Activated T-cell treated with anti-CD3 and anti-CD28 coated beads, Interleukin-2, amount 50 U/mL, for 4 hours (primary cell): ENCODE data around the gene CDH15. TPM values are rescaled to one million over a fixed set of nuclear protein-coding genes. Genes with fewer than 3 reads are reported as not detected.
A peak's percentile ranks its signal among the peaks of the same experiment; 100 is the strongest.
"Not testable (repeated sequence)": the region's sequence is repeated elsewhere in the genome, so short reads cannot be mapped to it uniquely, and the experiment has no call there.

Experiments used
- ATAC-seq, 2 donors: fragments of 200-7000 bp; cut with Tn5 transposase; one replicate each; pipeline ENCODE4 v1.10.0; 2021
- DNase-seq: peaks from one replicate; pipeline ENCODE4 v3.0.0-alpha.2; 2020
- H3K27me3 Mint-ChIP-seq: one replicate; pipeline ENCODE4 v1.8.0; 2021; ENCODE audit warnings: low read depth, mixed read lengths
- H3K36me3 Mint-ChIP-seq: one replicate; pipeline ENCODE4 v1.8.0; 2022; ENCODE audit warnings: mixed read lengths; ENCODE audit not compliant: insufficient read depth
- H3K4me1 Mint-ChIP-seq: one replicate; pipeline ENCODE4 v1.8.0; 2021; ENCODE audit warnings: low read depth, mixed read lengths
- H3K4me3 Mint-ChIP-seq: one replicate; pipeline ENCODE4 v1.8.0; 2021; ENCODE audit warnings: mild to moderate bottlenecking, moderate library complexity, mixed read lengths
- H3K9me3 Mint-ChIP-seq: one replicate; pipeline ENCODE4 v1.8.0; 2021; ENCODE audit warnings: mixed read lengths
- total RNA-seq, 3 donors: library from RNA; stranded (reverse); gene quantifications; one replicate each; pipeline ENCODE4 v1.2.1, GENCODE V29; 2021

Gene CDH15
- total RNA-seq, 3 donors from 2014 or later: not detected

DNA sequence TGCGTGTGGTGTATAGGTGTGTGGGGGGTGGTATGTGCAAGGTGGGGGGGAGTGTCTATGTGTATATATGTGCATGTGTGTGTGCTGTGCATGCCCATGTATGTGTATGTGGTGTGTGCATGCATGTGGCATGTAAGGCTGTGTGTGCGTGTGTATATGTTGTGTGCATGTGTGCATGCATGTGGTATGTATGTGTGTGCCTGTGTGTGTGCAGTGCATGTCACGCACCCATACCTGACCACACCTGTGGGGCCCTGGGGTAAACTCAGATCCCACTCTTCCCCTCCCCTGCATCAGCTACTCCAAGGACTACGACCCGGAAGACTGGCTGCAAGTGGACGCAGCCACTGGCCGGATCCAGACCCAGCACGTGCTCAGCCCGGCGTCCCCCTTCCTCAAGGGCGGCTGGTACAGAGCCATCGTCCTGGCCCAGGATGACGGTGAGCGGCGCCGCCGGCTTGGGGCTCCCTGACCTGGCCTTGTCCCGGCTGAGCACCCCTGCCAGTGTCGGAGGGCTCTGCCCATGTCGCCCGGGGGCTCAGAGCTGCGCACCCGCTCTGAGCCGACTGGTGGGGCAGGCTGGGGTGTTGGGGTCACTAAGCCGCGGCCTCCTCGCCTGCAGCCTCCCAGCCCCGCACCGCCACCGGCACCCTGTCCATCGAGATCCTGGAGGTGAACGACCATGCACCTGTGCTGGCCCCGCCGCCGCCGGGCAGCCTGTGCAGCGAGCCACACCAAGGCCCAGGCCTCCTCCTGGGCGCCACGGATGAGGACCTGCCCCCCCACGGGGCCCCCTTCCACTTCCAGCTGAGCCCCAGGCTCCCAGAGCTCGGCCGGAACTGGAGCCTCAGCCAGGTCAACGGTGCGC lies 19.7 kb downstream of the CDH15 start:
- Mint-ChIP-seq H3K9me3 (no peaks in the 10 kb centered on the region), H3K27me3 (no peaks in the 10 kb centered on the region), H3K4me1 (no peaks in the 10 kb centered on the region), H3K36me3 (no peaks in the 10 kb centered on the region), H3K4me3 (no peak overlapping the region)
- ATAC-seq (no peak), DNase-seq (no peak)

DNA sequence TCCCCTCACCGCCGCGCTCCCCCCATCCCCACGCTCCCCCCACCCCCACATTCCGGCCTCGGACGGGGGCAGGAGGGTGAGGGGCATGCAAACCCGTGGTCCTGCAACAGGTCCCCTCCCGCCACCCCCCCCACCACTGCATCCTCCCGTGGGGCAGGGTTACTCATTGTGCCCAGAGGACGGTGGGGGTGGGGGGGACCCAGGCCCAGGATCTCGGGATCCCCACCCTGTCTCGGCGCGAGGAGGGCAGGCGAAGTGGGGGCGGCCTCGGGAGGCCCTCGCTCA lies 20.3 kb downstream of the CDH15 start:
- no peaks in the 10 kb centered on the region for H3K4me1 Mint-ChIP-seq
- ATAC-seq (no peak), DNase-seq (no peak)
- H3K9me3 Mint-ChIP-seq: no peaks in the 10 kb centered on the region
- H3K4me3 Mint-ChIP-seq: no peak overlapping the region
- H3K36me3 Mint-ChIP-seq: no peaks in the 10 kb centered on the region
- no peaks in the 10 kb centered on the region for H3K27me3 Mint-ChIP-seq

DNA sequence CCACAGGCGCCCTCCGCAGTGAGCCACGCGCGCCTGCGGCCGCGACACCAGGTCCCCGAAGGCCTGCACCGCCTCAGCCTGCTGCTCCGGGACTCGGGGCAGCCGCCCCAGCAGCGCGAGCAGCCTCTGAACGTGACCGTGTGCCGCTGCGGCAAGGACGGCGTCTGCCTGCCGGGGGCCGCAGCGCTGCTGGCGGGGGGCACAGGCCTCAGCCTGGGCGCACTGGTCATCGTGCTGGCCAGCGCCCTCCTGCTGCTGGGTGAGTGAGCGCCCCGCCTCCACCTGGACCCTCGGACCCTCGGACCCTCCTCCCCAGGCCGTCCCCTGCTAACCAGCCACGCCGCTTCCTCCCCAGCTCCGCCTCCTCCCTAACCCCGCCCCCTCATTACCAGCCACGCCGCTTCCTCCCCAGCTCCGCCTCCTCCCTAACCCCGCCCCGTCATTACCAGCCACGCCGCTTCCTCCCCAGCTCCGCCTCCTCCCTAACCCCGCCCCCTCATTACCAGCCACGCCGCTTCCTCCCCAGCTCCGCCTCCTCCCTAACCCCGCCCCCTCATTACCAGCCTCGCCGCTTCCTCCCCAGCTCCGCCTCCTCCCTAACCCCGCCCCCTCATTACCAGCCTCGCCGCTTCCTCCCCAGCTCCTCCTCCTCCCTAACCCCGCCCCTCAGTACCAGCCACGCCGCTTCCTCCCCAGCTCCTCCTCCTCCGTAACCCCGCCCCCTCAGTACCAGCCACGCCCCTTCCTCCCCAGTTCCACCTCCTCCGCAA lies 20.8 kb downstream of the CDH15 start:
- not testable (repeated sequence) for H3K4me3 Mint-ChIP-seq, H3K36me3 Mint-ChIP-seq, H3K27me3 Mint-ChIP-seq, H3K9me3 Mint-ChIP-seq, H3K4me1 Mint-ChIP-seq
- peak; percentile 44 for ATAC-seq
- peak; percentile 81 for DNase-seq

DNA sequence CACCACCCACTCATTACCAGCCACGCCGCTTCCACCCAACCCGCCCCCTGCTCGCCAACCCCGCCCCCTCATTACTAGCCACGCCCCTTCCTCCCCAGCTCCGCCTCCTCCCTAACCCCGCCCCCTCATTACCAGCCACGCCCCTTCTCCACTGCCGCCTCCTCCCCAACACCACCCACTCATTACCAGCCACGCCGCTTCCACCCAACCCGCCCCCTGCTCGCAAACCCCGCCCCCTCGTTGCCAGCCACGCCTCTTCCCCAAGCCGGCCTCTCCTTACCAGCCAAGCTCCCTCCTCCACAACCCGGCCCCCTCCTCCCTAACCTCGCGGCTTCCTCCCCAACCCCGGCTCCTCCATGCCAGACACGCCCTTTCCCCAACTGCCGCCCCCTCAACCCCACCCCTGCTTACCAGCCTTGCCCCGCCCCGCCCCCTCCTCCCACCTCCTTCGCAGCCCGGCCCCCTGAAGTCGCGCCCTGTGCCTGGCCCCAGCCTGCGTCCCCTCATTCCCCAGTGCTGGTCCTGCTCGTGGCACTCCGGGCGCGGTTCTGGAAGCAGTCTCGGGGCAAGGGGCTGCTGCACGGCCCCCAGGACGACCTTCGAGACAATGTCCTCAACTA lies 21.5 kb downstream of the CDH15 start:
- no peaks in the 10 kb centered on the region for H3K9me3 Mint-ChIP-seq
- H3K4me3 Mint-ChIP-seq: no peak overlapping the region
- ATAC-seq: peak; percentile 52 to 63
- DNase-seq: no peak
- peaks cover 3% of the 10 kb centered on the region for H3K27me3 Mint-ChIP-seq
- no peaks in the 10 kb centered on the region for H3K4me1 Mint-ChIP-seq
- H3K36me3 Mint-ChIP-seq: no peaks in the 10 kb centered on the region

DNA sequence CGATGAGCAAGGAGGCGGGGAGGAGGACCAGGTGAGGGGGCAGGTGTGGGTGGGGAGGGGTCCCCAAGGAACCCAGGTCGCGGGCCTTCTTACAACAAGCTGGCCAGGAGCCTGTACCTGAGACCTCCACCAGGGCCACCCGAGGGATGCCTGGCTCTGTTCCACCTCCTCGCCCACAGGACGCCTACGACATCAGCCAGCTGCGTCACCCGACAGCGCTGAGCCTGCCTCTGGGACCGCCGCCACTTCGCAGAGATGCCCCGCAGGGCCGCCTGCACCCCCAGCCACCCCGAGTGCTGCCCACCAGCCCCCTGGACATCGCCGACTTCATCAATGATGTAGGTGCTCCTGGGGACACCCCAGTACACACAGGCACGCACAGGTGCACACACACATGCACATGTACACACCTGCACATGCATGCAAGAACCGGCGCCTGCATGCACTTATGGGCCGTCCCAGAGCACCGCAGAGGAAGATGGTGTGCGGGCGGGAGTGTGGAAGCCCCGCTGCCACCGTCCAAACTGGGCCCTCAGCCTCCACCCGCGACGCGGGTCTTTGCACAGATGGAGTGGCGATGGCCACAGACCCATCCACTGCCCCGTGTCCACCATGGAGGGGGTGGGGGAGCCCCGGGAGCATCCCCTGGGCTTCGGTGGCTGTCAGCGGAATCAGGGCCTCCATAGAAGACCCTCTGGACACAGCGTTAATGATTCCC lies 22.2 kb downstream of the CDH15 start:
- ATAC-seq (no peak), DNase-seq (peak; percentile 7)
- Mint-ChIP-seq H3K4me3 (no peak overlapping the region), H3K9me3 (no peaks in the 10 kb centered on the region), H3K27me3 (peaks cover 6% of the 10 kb centered on the region), H3K4me1 (no peaks in the 10 kb centered on the region), H3K36me3 (no peaks in the 10 kb centered on the region)

DNA sequence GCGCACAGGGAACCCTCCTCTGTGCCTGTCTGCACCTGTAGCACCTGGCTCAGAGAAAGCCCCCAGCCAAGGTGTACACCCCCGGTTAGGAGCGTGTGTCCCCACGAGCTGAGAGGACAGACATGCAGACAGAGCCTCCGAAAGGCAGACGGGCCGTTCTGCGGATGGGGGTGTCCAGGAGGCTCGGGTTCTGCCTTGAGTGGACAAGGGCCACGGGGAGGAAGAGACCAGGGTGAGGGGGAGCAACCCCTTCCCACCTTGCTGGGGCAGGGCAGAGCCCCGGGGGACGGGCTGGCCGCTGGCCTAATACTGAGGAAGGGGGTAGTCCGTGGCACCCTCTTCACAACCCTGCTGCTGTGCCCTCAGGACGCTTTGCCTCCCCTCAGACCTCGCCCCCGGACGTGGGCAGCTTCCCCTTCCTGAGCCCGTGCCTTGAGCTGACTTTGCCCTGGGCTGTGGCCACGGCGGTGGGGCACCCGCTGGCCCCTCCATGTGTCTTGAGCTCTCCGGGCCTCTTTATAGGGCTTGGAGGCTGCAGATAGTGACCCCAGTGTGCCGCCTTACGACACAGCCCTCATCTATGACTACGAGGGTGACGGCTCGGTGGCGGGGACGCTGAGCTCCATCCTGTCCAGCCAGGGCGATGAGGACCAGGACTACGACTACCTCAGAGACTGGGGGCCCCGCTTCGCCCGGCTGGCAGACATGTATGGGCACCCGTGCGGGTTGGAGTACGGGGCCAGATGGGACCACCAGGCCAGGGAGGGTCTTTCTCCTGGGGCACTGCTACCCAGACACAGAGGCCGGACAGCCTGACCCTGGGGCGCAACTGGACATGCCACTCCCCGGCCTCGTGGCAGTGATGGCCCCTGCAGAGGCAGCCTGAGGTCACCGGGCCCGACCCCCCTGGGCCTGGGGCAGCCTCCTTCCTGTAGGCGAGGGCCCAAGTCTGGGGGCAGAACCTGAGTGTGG lies 23.1 kb downstream of the CDH15 start:
- H3K4me3 Mint-ChIP-seq: no peak overlapping the region
- no peaks in the 10 kb centered on the region for H3K4me1 Mint-ChIP-seq
- H3K27me3 Mint-ChIP-seq: peaks cover 11% of the 10 kb centered on the region

DNA sequence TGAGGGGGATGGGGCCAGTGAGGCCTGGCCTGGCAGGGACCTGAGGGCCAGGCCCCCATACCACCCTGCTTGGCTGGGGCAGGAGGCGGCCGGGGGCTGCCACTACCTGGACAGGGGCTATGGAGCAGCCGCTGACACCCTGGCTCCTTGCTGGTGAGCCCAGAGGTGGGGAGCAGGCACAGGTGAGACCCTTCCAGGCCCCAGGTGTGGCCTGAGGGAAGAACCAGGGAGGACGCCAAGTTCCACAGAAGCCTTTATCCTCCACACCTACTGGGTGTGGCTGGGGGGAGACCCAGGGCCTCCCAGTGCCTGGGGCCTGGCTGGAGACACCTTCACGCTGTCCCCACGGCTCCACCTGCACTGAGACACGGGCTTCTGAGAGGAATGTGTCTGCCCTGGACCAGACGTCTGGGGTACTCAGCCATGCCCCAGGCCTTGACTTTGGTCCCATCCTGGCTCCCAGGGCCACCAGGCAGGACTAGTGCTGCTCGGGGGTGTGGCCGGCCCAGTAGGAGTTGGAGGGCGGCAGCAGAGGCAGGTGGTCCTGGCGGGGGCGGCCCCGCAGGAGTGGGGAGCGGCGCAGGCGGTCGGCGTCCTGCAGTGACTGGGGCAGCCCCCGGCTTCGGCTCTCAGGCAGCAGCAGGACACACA lies 24.1 kb downstream of the CDH15 start:
- ATAC-seq (no peak), DNase-seq (no peak)
- no peaks in the 10 kb centered on the region for H3K9me3 Mint-ChIP-seq
- H3K4me1 Mint-ChIP-seq: peaks cover 5% of the 10 kb centered on the region
- no peak overlapping the region for H3K4me3 Mint-ChIP-seq
- H3K36me3 Mint-ChIP-seq: no peaks in the 10 kb centered on the region
- H3K27me3 Mint-ChIP-seq: peaks cover 21% of the 10 kb centered on the region

More for the DNA sequence above, 23.1 kb downstream of the CDH15 start:
- Mint-ChIP-seq H3K9me3 (no peaks in the 10 kb centered on the region), H3K36me3 (no peaks in the 10 kb centered on the region)
- no peak for DNase-seq
- no peak for ATAC-seq

DNA sequence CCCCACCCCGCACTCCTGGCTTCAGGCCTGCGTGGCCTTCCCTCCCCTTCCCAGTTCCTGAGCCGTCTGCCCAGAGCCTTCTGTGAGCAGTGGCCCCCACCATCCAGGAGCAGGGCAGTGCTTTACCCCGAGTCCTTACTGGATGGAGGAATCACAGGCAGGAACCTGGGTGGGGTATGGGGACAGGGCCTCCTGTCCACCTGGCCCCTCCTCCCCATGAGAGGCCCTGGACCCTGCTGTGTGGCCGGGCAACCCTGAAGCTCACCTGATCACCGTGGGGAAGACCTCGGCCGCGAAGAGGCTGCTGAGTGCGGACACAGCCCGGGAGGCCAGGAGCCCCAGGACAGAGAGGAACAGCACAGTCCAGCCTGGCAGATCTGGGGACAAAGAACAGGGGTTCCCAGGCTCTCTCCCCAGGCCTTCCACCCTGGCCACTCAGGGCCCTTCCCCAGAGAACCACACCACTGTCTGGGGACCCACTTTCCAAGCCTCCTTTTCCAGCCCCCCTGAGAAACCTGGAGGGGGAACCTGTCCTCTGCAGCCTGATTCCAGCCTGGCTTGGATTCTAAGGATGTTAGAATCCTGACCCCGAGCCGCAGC lies 25.6 kb downstream of the CDH15 start:
- H3K27me3 Mint-ChIP-seq: peaks cover 25% of the 10 kb centered on the region
- no peak for DNase-seq
- no peak overlapping the region for H3K4me3 Mint-ChIP-seq
- no peaks in the 10 kb centered on the region for H3K9me3 Mint-ChIP-seq
- ATAC-seq: no peak
- H3K36me3 Mint-ChIP-seq: no peaks in the 10 kb centered on the region
- peaks cover 8% of the 10 kb centered on the region for H3K4me1 Mint-ChIP-seq

DNA sequence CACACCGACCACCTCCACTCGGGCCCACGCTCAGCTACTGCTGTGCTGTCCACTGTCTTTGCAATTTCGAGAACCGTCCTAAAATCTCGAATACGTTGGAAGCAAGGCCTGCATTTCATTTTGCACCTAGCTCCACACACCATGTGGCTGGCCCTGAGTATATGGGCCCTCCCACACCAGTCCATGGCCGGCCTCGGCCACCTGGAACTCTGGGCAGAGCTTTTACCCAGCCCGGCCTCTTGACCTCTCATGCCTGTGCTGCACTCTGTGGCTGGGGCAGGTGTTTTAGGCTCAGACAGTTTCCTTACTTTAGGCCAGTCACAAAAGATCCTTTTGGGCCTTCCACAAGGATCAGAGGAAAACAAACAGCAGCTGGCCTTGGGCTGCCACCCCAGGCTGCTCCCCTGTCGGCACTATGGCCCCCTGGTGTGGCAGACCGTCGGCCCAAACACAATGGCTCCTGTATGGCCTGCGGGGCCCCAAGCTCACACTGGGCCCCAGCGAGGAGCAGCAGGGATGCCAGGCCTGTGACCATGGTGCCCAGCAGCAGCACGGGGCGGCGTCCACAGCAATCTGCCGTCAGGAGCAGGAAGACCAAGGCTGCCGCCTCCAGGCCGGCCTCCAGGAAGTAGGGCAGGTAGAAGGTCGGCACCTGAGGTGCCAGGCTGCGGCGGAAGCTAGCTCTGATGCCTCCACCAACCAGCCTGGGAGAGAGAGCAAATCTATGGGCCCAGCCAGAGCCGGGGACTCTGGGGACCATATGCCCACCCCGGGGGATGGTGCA lies 26.3 kb downstream of the CDH15 start:
- DNase-seq: no peak
- Mint-ChIP-seq H3K27me3 (peaks cover 30% of the 10 kb centered on the region), H3K4me1 (peaks cover 12% of the 10 kb centered on the region), H3K9me3 (peaks cover 2% of the 10 kb centered on the region), H3K4me3 (no peak overlapping the region), H3K36me3 (no peaks in the 10 kb centered on the region)
- no peak for ATAC-seq

DNA sequence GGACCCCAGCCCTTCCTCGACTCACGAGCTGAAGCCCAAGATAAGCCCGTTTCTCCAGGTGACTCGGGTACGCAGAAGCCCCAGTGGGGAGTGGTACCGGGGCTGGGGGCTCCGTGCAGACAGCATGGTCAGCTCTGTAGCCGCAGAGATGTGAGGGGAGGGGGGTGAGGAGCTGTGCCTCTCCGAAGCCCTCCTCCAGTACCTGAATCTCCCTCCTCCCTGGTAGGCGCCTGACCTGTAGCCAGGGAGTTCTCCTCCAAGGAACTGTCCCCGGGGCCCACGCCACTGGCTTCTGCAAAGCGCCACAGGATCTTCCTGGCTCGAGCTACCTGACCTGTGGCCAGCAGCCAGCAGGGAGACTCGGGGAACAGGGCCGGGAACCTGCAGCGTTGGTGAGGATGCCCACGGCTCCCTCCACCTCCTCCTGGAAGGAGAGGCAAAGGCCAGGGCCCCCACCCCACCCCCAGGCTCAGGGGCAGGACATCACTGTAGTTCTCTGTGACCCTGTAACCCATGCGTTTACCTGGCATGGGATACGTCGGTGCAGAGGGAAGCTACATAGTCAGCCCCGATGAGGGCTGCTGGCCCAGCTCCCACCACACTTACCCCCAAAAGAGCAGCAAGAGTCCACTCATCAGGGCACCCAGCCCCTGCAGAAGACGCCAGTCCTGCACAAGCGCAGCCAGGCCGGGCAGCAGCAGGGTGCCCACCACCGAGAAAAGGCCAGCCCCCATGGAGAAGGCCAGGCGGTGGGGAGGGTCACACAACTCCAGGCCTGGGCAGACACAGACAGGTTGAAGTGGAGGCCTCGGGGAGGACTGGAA lies 27.1 kb downstream of the CDH15 start:
- Mint-ChIP-seq H3K4me3 (no peak overlapping the region), H3K36me3 (no peaks in the 10 kb centered on the region), H3K9me3 (peaks cover 7% of the 10 kb centered on the region), H3K4me1 (peaks cover 16% of the 10 kb centered on the region), H3K27me3 (peaks cover 38% of the 10 kb centered on the region)
- DNase-seq (no peak), ATAC-seq (no peak)

DNA sequence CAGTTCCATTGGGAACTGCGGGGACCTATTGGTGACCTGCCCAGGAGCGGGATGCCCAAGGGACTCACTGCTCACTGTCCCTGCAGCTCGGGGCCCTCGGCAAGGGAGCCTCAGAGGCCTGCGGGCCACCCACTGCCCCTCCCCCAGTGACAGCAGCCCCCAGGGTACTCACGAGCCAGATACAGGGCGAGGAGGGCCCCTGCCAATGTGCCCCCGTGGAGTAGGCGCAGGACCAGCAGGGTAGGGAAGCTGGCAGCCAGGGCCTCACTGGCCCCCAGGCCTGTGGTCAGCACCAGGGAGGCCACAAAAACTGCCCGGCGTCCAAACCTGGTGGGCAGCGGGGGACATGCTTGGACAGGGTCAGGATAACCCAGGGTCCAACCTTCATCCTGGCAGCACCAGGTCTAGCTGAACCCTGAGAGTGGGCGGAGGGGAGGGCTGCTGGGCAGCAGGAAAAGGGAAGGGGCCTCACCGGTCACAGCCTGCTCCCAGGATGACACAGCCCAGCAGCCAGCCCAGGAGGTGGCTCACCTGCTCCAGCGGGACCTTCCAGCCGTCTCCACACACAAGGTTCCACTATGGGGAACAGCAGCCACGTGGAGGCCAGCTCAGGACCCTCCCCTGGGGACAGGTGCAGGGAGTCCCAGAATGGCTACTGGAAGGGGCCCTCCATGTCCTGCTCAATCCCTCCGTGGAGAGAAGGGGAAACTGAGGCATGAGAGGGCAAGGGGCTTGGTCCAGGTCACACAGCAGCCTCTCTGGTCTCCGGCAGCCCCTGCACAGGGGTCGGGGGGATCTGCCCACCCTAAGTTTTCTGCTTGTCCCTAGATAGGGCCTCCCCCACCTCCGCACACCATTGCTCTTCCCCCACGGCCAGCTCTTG lies 27.9 kb downstream of the CDH15 start:
- peaks cover 7% of the 10 kb centered on the region for H3K9me3 Mint-ChIP-seq
- no peaks in the 10 kb centered on the region for H3K36me3 Mint-ChIP-seq
- ATAC-seq (no peak), DNase-seq (no peak)
- H3K4me3 Mint-ChIP-seq: no peak overlapping the region
- peaks cover 46% of the 10 kb centered on the region for H3K27me3 Mint-ChIP-seq
- H3K4me1 Mint-ChIP-seq: peaks cover 16% of the 10 kb centered on the region
